HepG2 (cell line): ENCODE results near the gene PDE9A. TPM values are rescaled to one million over a fixed set of nuclear protein-coding genes. Genes with fewer than 3 reads are reported as not detected.

Experiments used
- ATAC-seq: fragments of 200-7000 bp; cut with Tn5 transposase; 3 replicates; pipeline ENCODE4 v1.9.1; 2020; ENCODE audit warnings: mild to moderate bottlenecking, moderate library complexity
- BruUV-seq: library from RNA; stranded (reverse); fragments of 400-500 nt; replicated peaks from 2 replicates; lab custom pipeline; 2021; lab: Mats Ljungman, UMichigan
- CTCF ChIA-PET: fragments of 300-600 bp; formaldehyde crosslinking; extraction: SDS; loops from one replicate; lab custom pipeline; 2021; ENCODE audit warnings: low total read pairs, inconsistent platforms, low intra/inter-chr PET ratio; lab: Yijun Ruan, JAX
- POLR2A ChIA-PET: fragments of 350-600 bp; sonication (Branson Sonifier 250); formaldehyde crosslinking; loops from one replicate; lab custom pipeline; 2020; ENCODE audit warnings: antibody characterized with exemption, inconsistent platforms; lab: Yijun Ruan, JAX
- DNase-seq: peaks from one replicate; pipeline ENCODE4 v3.0.0-alpha.2; 2015; ENCODE audit warnings: low spot score
- FAIRE-seq: peaks from 3 replicates; lab custom pipeline; 2011; peaks lifted over from hg19 to GRCh38; lab: Jason Lieb, UNC
- H2AFZ ChIP-seq: one replicate; pipeline ENCODE4 v1.6.1; 2011; ENCODE audit warnings: low read length, inconsistent platforms
- H3K27ac ChIP-seq: fragments of 300-600 bp; 3 replicates; pipeline ENCODE4 v1.8.0; 2011; ENCODE audit warnings: mixed run types, mild to moderate bottlenecking, mixed read lengths, low read length, inconsistent platforms; ENCODE audit not compliant: insufficient read depth; ENCODE audit errors: extremely low read length
- H3K27me3 ChIP-seq, 2 experiments: fragments of 200-600 bp in 1 of 2; 2 replicates in 1 of 2; 3 replicates in 1 of 2; pipeline versions ENCODE4 v1.6.0 to v1.8.0; 2011; ENCODE audit warnings: low read length in 2 of 2, mild to moderate bottlenecking in 2 of 2, moderate library complexity in 2 of 2, inconsistent platforms in 1 of 2; ENCODE audit not compliant: insufficient read depth in 2 of 2, control insufficient read depth in 1 of 2
- H3K36me3 ChIP-seq, 2 experiments: fragments of 200-600 bp in 1 of 2; replicated peaks in 1 of 2; 2 replicates in 1 of 2; 3 replicates in 1 of 2; pipeline versions ENCODE4 v1.5.1 to v1.8.0; 2011; ENCODE audit warnings: low read length in 2 of 2, inconsistent platforms in 1 of 2; ENCODE audit not compliant: insufficient read depth in 2 of 2, control insufficient read depth in 1 of 2
- H3K4me1 ChIP-seq: 2 replicates; pipeline ENCODE4 v1.5.1; 2012; ENCODE audit warnings: low read length, inconsistent platforms; ENCODE audit not compliant: insufficient read depth
- H3K4me2 ChIP-seq: 2 replicates; pipeline ENCODE4 v1.6.0; 2011; ENCODE audit warnings: low read depth, low read length, inconsistent platforms
- H3K4me3 ChIP-seq, 3 experiments: fragments of 200-600 bp in 1 of 3; sonication (generic), shearing (Covaris generic) in 1 of 3; replicated peaks in 1 of 3; 2 replicates each; pipeline ENCODE4 v1.5.1; 2011 to 2016; ENCODE audit warnings: low read length in 3 of 3, inconsistent platforms in 2 of 3, low read depth in 2 of 3, mild to moderate bottlenecking in 2 of 3, control low read depth in 1 of 3, mixed read lengths in 1 of 3; ENCODE audit not compliant: insufficient read depth in 1 of 3
- H3K79me2 ChIP-seq: one replicate; pipeline ENCODE4 v1.6.1; 2011; ENCODE audit warnings: low read length, inconsistent platforms; ENCODE audit not compliant: insufficient read depth
- H3K9ac ChIP-seq: 2 replicates; pipeline ENCODE4 v1.6.0; 2011; ENCODE audit warnings: mild to moderate bottlenecking, low read depth, low read length, inconsistent platforms; ENCODE audit not compliant: insufficient read depth
- H3K9me3 ChIP-seq: 2 replicates; pipeline ENCODE4 v1.5.1; 2012; ENCODE audit warnings: mild to moderate bottlenecking, low read length
- H4K20me1 ChIP-seq: 2 replicates; pipeline ENCODE4 v1.6.0; 2011; ENCODE audit warnings: inconsistent platforms, mild to moderate bottlenecking, low read length, moderate library complexity; ENCODE audit not compliant: insufficient read depth
- ARNT2 ChIP-seq: sonication (generic); formaldehyde crosslinking; IDR thresholded peaks from 2 replicates; pipeline ENCODE4 v1.8.0; 2022; ENCODE audit warnings: mild to moderate bottlenecking, low read depth, missing genetic modification reagents, moderate library complexity
- HIVEP1 ChIP-seq: sonication (generic); formaldehyde crosslinking; IDR thresholded peaks from 2 replicates; pipeline ENCODE4 v1.4.0; 2020; ENCODE audit warnings: mild to moderate bottlenecking, missing genetic modification reagents
- MAFK ChIP-seq, 2 experiments: IDR thresholded peaks in 1 of 2; conservative IDR thresholded peaks in 1 of 2; 2 replicates each; pipeline ENCODE4 v1.6.1; 2011; ENCODE audit warnings: improper control_type of control experiment in 2 of 2, low read length in 2 of 2
- NFE2L2 ChIP-seq: fragments of 150-350 bp; IDR thresholded peaks from 2 replicates; pipeline ENCODE4 v1.6.1; 2014; ENCODE audit warnings: low read length
- NFYB ChIP-seq: sonication (generic); formaldehyde crosslinking; IDR thresholded peaks from 2 replicates; pipeline ENCODE4 v1.4.0; 2020; ENCODE audit warnings: missing genetic modification reagents
- NR2C2 ChIP-seq: sonication (generic); formaldehyde crosslinking; IDR thresholded peaks from 2 replicates; pipeline ENCODE4 v1.4.0; 2020; ENCODE audit warnings: missing genetic modification reagents, mild to moderate bottlenecking, moderate library complexity, borderline replicate concordance
- SAFB2 ChIP-seq: sonication (generic); formaldehyde crosslinking; IDR thresholded peaks from 2 replicates; pipeline ENCODE4 v1.5.1; 2020; ENCODE audit warnings: missing genetic modification reagents, low read depth, mild to moderate bottlenecking, borderline replicate concordance
- SRSF1 ChIP-seq: fragments of 200-400 bp; formaldehyde crosslinking; optimal IDR thresholded peaks from 2 replicates; pipeline ENCODE3; 2017; ENCODE audit warnings: mild to moderate bottlenecking, low read depth, low read length, moderate library complexity
- ZNF296 ChIP-seq: sonication (generic); formaldehyde crosslinking; conservative IDR thresholded peaks from 2 replicates; pipeline ENCODE4 v1.5.0; 2020; ENCODE audit warnings: mild to moderate bottlenecking, missing genetic modification reagents
- ZNF350 ChIP-seq: sonication (generic); formaldehyde crosslinking; IDR thresholded peaks from 2 replicates; pipeline ENCODE4 v1.4.0; 2020; ENCODE audit warnings: mild to moderate bottlenecking, low read depth, missing genetic modification reagents, borderline replicate concordance
- ZNF546 ChIP-seq: sonication (generic); formaldehyde crosslinking; conservative IDR thresholded peaks from 2 replicates; pipeline ENCODE4 v1.8.1; 2023; ENCODE audit warnings: mild to moderate bottlenecking, missing genetic modification reagents
- ZNF703 ChIP-seq: sonication (generic); formaldehyde crosslinking; IDR thresholded peaks from 2 replicates; pipeline ENCODE4 v1.5.1; 2020; ENCODE audit warnings: missing genetic modification reagents, mild to moderate bottlenecking, moderate library complexity, borderline replicate concordance
- ZNF839 ChIP-seq: sonication (generic); formaldehyde crosslinking; IDR thresholded peaks from 2 replicates; pipeline ENCODE4 v1.4.0; 2020; ENCODE audit warnings: missing genetic modification reagents, mild to moderate bottlenecking, borderline replicate concordance
- WGBS: methylation state at CpG from one replicate; pipeline ENCODE4 v1.1.6; 2017; ENCODE audit warnings: low lambda C conversion rate; 5-methylcytosine and 5-hydroxymethylcytosine counted together
- in situ Hi-C: cut with HindIII; loops from 2 replicates; pipeline ENCODE4 v1.10.0; 2017; ENCODE audit warnings: low pct_unique_long_range_greater_than_20kb; ENCODE audit not compliant: extremely low pct_ligation_motif_present
- intact Hi-C: fragments of 100-400 bp; cut with micrococcal nuclease; formaldehyde crosslinking; loops from one replicate; pipeline ENCODE4 v1.10.0; 2022; ENCODE audit not compliant: unreplicated experiment
- polyA plus RNA-seq, 8 experiments: library from polyadenylated mRNA; depleted of rRNA in 3 of 8; stranded (reverse) in 7 of 8; unstranded in 1 of 8; fragments of >200 nt; fragmentation: Illumina TruSeq in 4 of 8; extraction: Trizol in 4 of 8; gene quantifications; 2 replicates each; pipeline versions ENCODE4 v1.2.1 to v1.2.3, GENCODE V29; 2011 to 2016; ENCODE audit warnings: low read depth in 4 of 8, missing spikeins in 1 of 8, mixed read lengths in 1 of 8; ENCODE audit not compliant: insufficient read depth in 1 of 8
- total RNA-seq, 5 experiments: library from RNA; depleted of rRNA; stranded (reverse); fragments of >200 nt; fragmentation: Illumina TruSeq; extraction: Trizol; gene quantifications; 2 replicates each; pipeline ENCODE4 v1.2.3, GENCODE V29; 2016; ENCODE audit warnings: low read depth in 1 of 5

PDE9A gene
- total and polyA plus RNA-seq, 2 of the 13 experiments (the other 11 are each of a cell fraction or from before 2014, with no cell fraction given), result 4.6 to 19.7 TPM

GRCh38 chr21:42630626-42631025 lies 22.8 kb upstream of the PDE9A start:
- CTCF ChIA-PET, result no interaction called here
- no peak overlapping the region for H3K4me3 ChIP-seq
- FAIRE-seq, result no peak

DNA sequence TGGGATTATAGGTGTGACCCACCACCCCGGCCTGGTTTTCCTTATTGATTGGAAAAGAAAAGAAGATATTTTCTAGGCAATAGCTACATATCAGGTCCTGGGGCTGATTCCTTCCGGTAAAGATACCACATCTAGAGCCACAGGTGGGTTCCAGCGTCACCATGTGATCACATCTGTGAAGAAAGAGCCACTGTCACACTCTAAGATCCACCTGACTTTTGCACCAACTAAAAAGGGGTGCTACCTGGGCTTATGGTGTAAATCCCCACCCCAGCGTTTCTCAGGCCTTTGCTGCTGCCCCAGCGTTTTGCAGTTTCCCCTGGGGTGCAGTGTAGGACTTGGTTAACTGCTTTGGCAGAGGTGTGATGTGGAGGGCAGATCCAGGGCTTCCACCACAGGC lies 22.3 kb upstream of the PDE9A start:
- ATAC-seq (no peak), DNase-seq (no peak), FAIRE-seq (no peak)
- BruUV-seq, result no TSS peak
- in situ Hi-C loops, result no loop called here
- Histone ChIP-seq H4K20me1 (no peaks in the 10 kb centered on the region), H3K9me3 (no peaks in the 10 kb centered on the region), H3K4me3 (no peak overlapping the region), H2AFZ (no peak overlapping the region), H3K27ac (no peak overlapping the region), H3K4me2 (no peak overlapping the region), H3K79me2 (no peaks in the 10 kb centered on the region), H3K27me3 (peaks cover 2 to 38% of the 10 kb centered on the region in 2 experiments; a peak in 3 of 5 replicates), H3K9ac (no peak overlapping the region), H3K36me3 (no peaks in the 10 kb centered on the region), H3K4me1 (peaks cover 4% of the 10 kb centered on the region; the same call in 1 of the 2 replicates)
- CTCF ChIA-PET, result no interaction called here
- 18% methylated on average over 5 of the region's 5 CpGs for WGBS
- intact Hi-C loops, result no loop called here
- POLR2A ChIA-PET, result no interaction called here
- no peak for TF ChIP-seq SAFB2 (CRISPR knock-in tag)
- TF ChIP-seq HIVEP1 (CRISPR knock-in tag), result no peak
- no peak for TF ChIP-seq ZNF296 (CRISPR knock-in tag)
- no peak for TF ChIP-seq NFYB (CRISPR knock-in tag)
- no peak for TF ChIP-seq ZNF546 (CRISPR knock-in tag)
- no peak for TF ChIP-seq NR2C2 (CRISPR knock-in tag)
- no peak for TF ChIP-seq SRSF1

More at GRCh38 chr21:42630626-42631025, 22.8 kb upstream of the PDE9A start:
- H3K36me3 ChIP-seq, result no peaks in the 10 kb centered on the region
- no peak overlapping the region for H3K27ac ChIP-seq
- in situ Hi-C loops, result no loop called here
- WGBS, result 14% methylated on average over 9 of the region's 9 CpGs
- peaks cover 9% of the 10 kb centered on the region for H3K4me1 ChIP-seq
- H2AFZ ChIP-seq, result no peak overlapping the region
- intact Hi-C loops, result no loop called here
- no peak overlapping the region for H3K9ac ChIP-seq
- H4K20me1 ChIP-seq, result no peaks in the 10 kb centered on the region
- H3K27me3 ChIP-seq, result peaks cover 2 to 38% of the 10 kb centered on the region in 2 experiments; a peak in 3 of 5 replicates
- no peak; the same call in 1 of the 3 replicates for ATAC-seq
- no peak for DNase-seq
- H3K79me2 ChIP-seq, result no peaks in the 10 kb centered on the region
- POLR2A ChIA-PET, result no interaction called here
- BruUV-seq, result no TSS peak
- H3K4me2 ChIP-seq, result no peak overlapping the region
- no peak for TF ChIP-seq ZNF839 (CRISPR knock-in tag)
- no peak for TF ChIP-seq ZNF703 (CRISPR knock-in tag)
- TF ChIP-seq NFE2L2, result peak; percentile 14; the same call in 1 of the 2 replicates
- no peak for TF ChIP-seq ARNT2
- TF ChIP-seq ZNF350, result no peak
- TF ChIP-seq MAFK (conservative IDR thresholded peaks at IDR 0.05 in 1 of 2, IDR thresholded peaks at IDR 0.05 in 1 of 2; ENCODE audit: low read length in 2 of 2), result 0 out of 4 replicates have a peak, but pooled peaks of 1 of the 2 experiments have one; percentile 8
- H3K9me3 ChIP-seq, result no peaks in the 10 kb centered on the region
